IPS-20b (cell line): Measurements from ENCODE around the gene GANAB.
"Not testable (repeated sequence)": the region's sequence is repeated elsewhere in the genome, so short reads cannot be mapped to it uniquely, and the experiment has no call there.

ENCODE experiments used
- H3K27ac ChIP-seq: one replicate; pipeline ENCODE4 v1.5.1; 2013; ENCODE audit warnings: low read length
- H3K27me3 ChIP-seq: 2 replicates; pipeline ENCODE4 v1.6.1; 2013; ENCODE audit warnings: mild to moderate bottlenecking, low read length, inconsistent platforms; ENCODE audit not compliant: insufficient read depth
- H3K36me3 ChIP-seq: 2 replicates; pipeline ENCODE4 v1.6.1; 2013; ENCODE audit warnings: low read depth, mild to moderate bottlenecking, inconsistent platforms, low read length, moderate library complexity; ENCODE audit not compliant: insufficient read depth
- H3K4me1 ChIP-seq: 2 replicates; pipeline ENCODE4 v1.6.1; 2013; ENCODE audit warnings: mild to moderate bottlenecking, control low read depth, inconsistent platforms, low read length, moderate library complexity; ENCODE audit not compliant: insufficient read depth
- H3K4me3 ChIP-seq: 2 replicates; pipeline ENCODE4 v1.5.1; 2013; ENCODE audit warnings: mild to moderate bottlenecking, low read length, inconsistent platforms
- H3K9ac ChIP-seq: 2 replicates; pipeline ENCODE4 v1.6.1; 2013; ENCODE audit warnings: low read depth, mild to moderate bottlenecking, inconsistent platforms, low read length, moderate library complexity
- H3K9me3 ChIP-seq: 2 replicates; pipeline ENCODE4 v1.6.1; 2013; ENCODE audit warnings: mild to moderate bottlenecking, low read depth, low read length, inconsistent platforms; ENCODE audit not compliant: insufficient read depth

GANAB gene

GRCh38 chr11:62677714-62678113 is 31.3 kb upstream of the GANAB start:
- no peaks in the 10 kb centered on the region for H3K9me3 ChIP-seq
- peaks cover 41% of the 10 kb centered on the region for H3K36me3 ChIP-seq
- peak overlapping the region; percentile 95; the same call in 1 of the 2 replicates for H3K9ac ChIP-seq
- no peak overlapping the region for H3K27ac ChIP-seq
- H3K27me3 ChIP-seq, result no peaks in the 10 kb centered on the region
- H3K4me3 ChIP-seq, result peak overlapping the region; percentile 96
- H3K4me1 ChIP-seq, result peaks cover 7% of the 10 kb centered on the region

GRCh38 chr11:62677156-62677555 is 30.7 kb upstream of the GANAB start:
- Histone ChIP-seq H3K27ac (no peak overlapping the region), H3K36me3 (peaks cover 42% of the 10 kb centered on the region), H3K9ac (no peak overlapping the region), H3K27me3 (no peaks in the 10 kb centered on the region), H3K9me3 (no peaks in the 10 kb centered on the region), H3K4me1 (peaks cover 7% of the 10 kb centered on the region), H3K4me3 (no peak overlapping the region)

- Histone ChIP-seq H3K27ac (no peak overlapping the region), H3K27me3 (no peaks in the 10 kb centered on the region), H3K4me3 (no peak overlapping the region), H3K9ac (no peak overlapping the region), H3K4me1 (peaks cover 7% of the 10 kb centered on the region), H3K9me3 (no peaks in the 10 kb centered on the region), H3K36me3 (peaks cover 42% of the 10 kb centered on the region)
Observed at GRCh38 chr11:62676698-62677097, 30.3 kb upstream of the GANAB start.

GRCh38 chr11:62675415-62675814 is 29.0 kb upstream of the GANAB start:
- peaks cover 42% of the 10 kb centered on the region for H3K36me3 ChIP-seq
- H3K9ac ChIP-seq, H3K27ac ChIP-seq, H3K4me3 ChIP-seq, H3K27me3 ChIP-seq, H3K4me1 ChIP-seq, H3K9me3 ChIP-seq: not testable (repeated sequence)

GRCh38 chr11:62673196-62673525 is 26.7 kb upstream of the GANAB start:
- H3K4me1 ChIP-seq, result peaks cover 6% of the 10 kb centered on the region
- no peaks in the 10 kb centered on the region for H3K9me3 ChIP-seq
- peaks cover 42% of the 10 kb centered on the region for H3K36me3 ChIP-seq
- H3K4me3 ChIP-seq, result peak overlapping the region; percentile 88; the same call in 1 of the 2 replicates
- H3K9ac ChIP-seq, result no peak overlapping the region
- no peak overlapping the region for H3K27ac ChIP-seq
- H3K27me3 ChIP-seq, result no peaks in the 10 kb centered on the region

GRCh38 chr11:62671608-62672389 is 25.4 kb upstream of the GANAB start, which contains the start of the genes LBHD1 and UQCC3:
Gene LBHD1, minus strand, starts transcription at chr11:62672267. Its CDS starts 2,236 bp downstream, at chr11:62670031.
Gene UQCC3, plus strand, starts transcription at chr11:62671673. Its CDS starts 73 bp downstream, at chr11:62671746.
- Histone ChIP-seq H3K9me3 (no peaks in the 10 kb centered on the region), H3K4me1 (peaks cover 2% of the 10 kb centered on the region; the same call in 1 of the 2 replicates), H3K36me3 (peaks cover 38% of the 10 kb centered on the region), H3K27ac (peak within 1 kb of the TSS; percentile 78), H3K4me3 (peak within 1 kb of the TSS; percentile 88), H3K27me3 (no peaks in the 10 kb centered on the region), H3K9ac (peak within 1 kb of the TSS; percentile 97)

GRCh38 chr11:62671236-62671607 is 24.8 kb upstream of the GANAB start:
- Histone ChIP-seq H3K36me3 (peaks cover 38% of the 10 kb centered on the region), H3K9ac (peak overlapping the region; percentile 97), H3K4me3 (peak overlapping the region; percentile 88), H3K27me3 (no peaks in the 10 kb centered on the region), H3K27ac (peak overlapping the region; percentile 78), H3K4me1 (peaks cover 8% of the 10 kb centered on the region; the same call in 1 of the 2 replicates), H3K9me3 (no peaks in the 10 kb centered on the region)

GRCh38 chr11:62669420-62670161 is 23.2 kb upstream of the GANAB start:
- H3K9ac ChIP-seq, result 0 out of 2 replicates have a peak overlapping the region, but pooled peaks have one; percentile 19
- H3K27ac ChIP-seq, result no peak overlapping the region

GRCh38 chr11:62667460-62667859 is 21.0 kb upstream of the GANAB start:
- peaks cover 10% of the 10 kb centered on the region; the same call in 1 of the 2 replicates for H3K4me1 ChIP-seq
- H3K27ac ChIP-seq, result peak overlapping the region; percentile 80
- H3K27me3 ChIP-seq, result no peaks in the 10 kb centered on the region
- H3K4me3 ChIP-seq, result peak overlapping the region; percentile 98; the same call in 1 of the 2 replicates
- peaks cover 33% of the 10 kb centered on the region for H3K36me3 ChIP-seq
- H3K9me3 ChIP-seq, result no peaks in the 10 kb centered on the region
- peak overlapping the region; percentile 100; the same call in 1 of the 2 replicates for H3K9ac ChIP-seq

More at GRCh38 chr11:62669420-62670161, 23.2 kb upstream of the GANAB start:
- no peaks in the 10 kb centered on the region for H3K27me3 ChIP-seq
- peaks cover 43% of the 10 kb centered on the region for H3K36me3 ChIP-seq
- peaks cover 10% of the 10 kb centered on the region; the same call in 1 of the 2 replicates for H3K4me1 ChIP-seq
- no peak overlapping the region for H3K4me3 ChIP-seq
- no peaks in the 10 kb centered on the region for H3K9me3 ChIP-seq

GRCh38 chr11:62666259-62666926 is 20.0 kb upstream of the GANAB start:
- H3K4me1 ChIP-seq, result peaks cover 10% of the 10 kb centered on the region; the same call in 1 of the 2 replicates
- peaks cover 42% of the 10 kb centered on the region for H3K36me3 ChIP-seq
- H3K27me3 ChIP-seq, result no peaks in the 10 kb centered on the region
- H3K27ac ChIP-seq, result peak overlapping the region; percentile 80
- peak overlapping the region; percentile 98 for H3K4me3 ChIP-seq
- H3K9ac ChIP-seq, result peak overlapping the region; percentile 100
- no peaks in the 10 kb centered on the region for H3K9me3 ChIP-seq

- H3K27me3 ChIP-seq, result no peaks in the 10 kb centered on the region
- peaks cover 44% of the 10 kb centered on the region for H3K36me3 ChIP-seq
- peak overlapping the region; percentile 80 for H3K27ac ChIP-seq
- peak overlapping the region; percentile 98 for H3K4me3 ChIP-seq
- peak overlapping the region; percentile 100 for H3K9ac ChIP-seq
- H3K4me1 ChIP-seq, result peaks cover 10% of the 10 kb centered on the region; the same call in 1 of the 2 replicates
- H3K9me3 ChIP-seq, result no peaks in the 10 kb centered on the region
Observed at GRCh38 chr11:62665599-62666258, 19.3 kb upstream of the GANAB start.
